Stimulated activated naive CD4-positive, alpha-beta T cell (primary cell): Measurements from ENCODE around the gene RPP30.

ENCODE experiments used
- DNase-seq, 6 experiments: peaks; one replicate each; lab custom pipeline; 2025; lab: John Stamatoyannopoulos, UW

The RPP30 gene

DNA sequence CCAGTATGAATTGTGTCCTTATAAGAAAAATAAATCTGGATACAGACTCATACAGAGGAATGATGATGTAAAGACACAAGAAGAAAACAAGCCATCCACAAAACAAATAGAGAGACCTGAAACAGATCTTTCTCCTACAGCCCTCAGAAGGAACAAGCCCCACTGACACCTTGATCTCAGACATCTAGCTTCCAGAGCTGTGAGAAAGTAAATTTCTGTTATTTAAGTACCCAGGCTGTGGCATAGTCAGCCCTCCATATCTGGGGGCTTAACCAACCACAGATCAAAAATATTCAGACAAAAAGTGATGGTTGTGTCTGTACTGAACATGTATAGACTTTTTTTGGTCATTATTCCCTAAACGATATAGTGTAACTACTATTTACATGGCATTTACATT, 73.0 kb downstream of the RPP30 start:
- no peak for DNase-seq

GRCh38 chr10:90945491-90946070, 73.8 kb downstream of the RPP30 start:
- no peak for DNase-seq

DNA sequence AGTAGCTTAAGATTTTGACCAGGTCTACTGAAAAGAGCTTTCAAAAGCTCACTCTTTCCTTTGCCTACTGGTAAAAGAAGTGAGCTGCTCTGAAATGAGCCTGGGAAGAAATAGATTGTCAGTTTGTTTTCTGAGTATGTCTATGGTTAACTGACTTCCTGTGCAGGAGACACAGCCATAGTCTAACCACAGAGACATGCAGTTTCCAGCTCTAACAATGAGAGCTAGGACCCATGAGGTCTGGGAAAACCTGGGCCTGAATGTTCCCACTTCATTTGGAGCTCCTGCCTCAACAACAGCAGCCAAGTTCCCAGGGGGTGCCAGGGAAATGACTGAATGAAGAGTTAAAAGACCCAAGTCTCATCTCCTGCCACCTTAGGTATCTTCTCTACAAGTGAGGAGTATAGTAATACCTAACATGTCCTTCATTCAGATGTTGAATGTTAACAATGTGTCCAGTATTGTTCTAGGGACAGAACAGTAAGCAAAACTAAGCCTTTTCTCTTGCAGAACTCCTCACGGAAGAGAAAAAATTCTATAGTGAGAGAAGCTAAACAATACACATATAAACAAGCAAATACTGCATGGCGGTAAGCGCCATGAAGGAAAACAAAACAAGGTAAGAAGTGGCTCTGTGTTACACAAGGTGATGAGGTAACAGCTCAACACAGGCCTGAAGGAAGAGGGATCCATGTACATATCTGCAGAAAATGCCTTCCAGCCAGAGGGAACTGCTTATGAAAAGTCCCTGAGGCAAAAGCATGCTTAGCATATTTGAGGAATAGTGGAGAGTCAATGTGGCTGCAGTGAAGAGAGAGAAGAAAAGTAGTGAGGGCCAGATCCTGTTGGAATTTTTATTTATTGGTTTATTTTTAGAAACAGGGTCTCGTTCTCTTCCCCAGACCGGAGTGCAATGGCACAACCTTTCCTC, 75.5 kb downstream of the RPP30 start:
- DNase-seq, result peak in 3 of 6 experiments; percentile 2 to 30 (median 4)
